KOPT-K1 (cell line): ENCODE data around the gene HOXA13.

Experiments
- H3K27ac ChIP-seq: fragments of 200-600 bp; sonication (generic); 2 replicates; pipeline ENCODE4 v1.5.1; 2016; ENCODE audit warnings: antibody characterized with exemption, mild to moderate bottlenecking, low read depth, low read length; ENCODE audit not compliant: poor library complexity, severe bottlenecking
- H3K36me3 ChIP-seq: fragments of 200-600 bp; sonication (generic); 2 replicates; pipeline ENCODE4 v1.5.1; 2017; ENCODE audit warnings: antibody characterized with exemption, mild to moderate bottlenecking, low read length, moderate library complexity; ENCODE audit not compliant: insufficient read depth
- H3K9me3 ChIP-seq: fragments of 200-600 bp; sonication (generic); 2 replicates; pipeline ENCODE4 v1.5.1; 2017; ENCODE audit warnings: antibody characterized with exemption, low read length, mild to moderate bottlenecking; ENCODE audit not compliant: insufficient read depth, poor library complexity, severe bottlenecking

Gene HOXA13

GRCh38 chr7:27217951-27218350, 18.1 kb upstream of the HOXA13 start:
- Histone ChIP-seq H3K9me3 (no peaks in the 10 kb centered on the region), H3K27ac (no peak overlapping the region), H3K36me3 (no peaks in the 10 kb centered on the region)

DNA sequence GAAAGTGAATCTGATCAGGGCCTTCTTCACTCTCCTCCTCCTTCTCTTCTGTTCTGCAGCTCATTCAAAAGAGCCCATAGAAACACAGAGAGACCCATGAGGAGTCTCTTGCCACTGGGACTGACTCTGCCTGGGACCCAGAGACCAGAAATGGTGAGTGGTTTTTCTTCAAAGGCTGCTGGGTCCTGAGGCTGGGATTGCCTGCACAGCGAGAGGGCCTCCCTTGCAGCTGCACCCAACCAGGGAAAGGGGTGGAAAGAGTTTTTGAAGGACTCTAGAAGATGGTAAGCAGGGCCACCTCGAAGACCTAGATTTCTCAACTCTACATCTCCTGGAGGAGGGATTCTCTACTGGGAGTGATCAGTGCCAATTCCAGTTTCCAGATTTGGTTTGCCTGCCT, 15.5 kb upstream of the HOXA13 start:
- Histone ChIP-seq H3K9me3 (no peaks in the 10 kb centered on the region), H3K27ac (no peak overlapping the region), H3K36me3 (no peaks in the 10 kb centered on the region)

GRCh38 chr7:27214239-27214950, 14.5 kb upstream of the HOXA13 start:
- Histone ChIP-seq H3K27ac (no peak overlapping the region), H3K36me3 (no peaks in the 10 kb centered on the region)

GRCh38 chr7:27213433-27214238, 13.7 kb upstream of the HOXA13 start:
- H3K36me3 ChIP-seq: no peaks in the 10 kb centered on the region
- no peak overlapping the region for H3K27ac ChIP-seq

More at GRCh38 chr7:27214239-27214950, 14.5 kb upstream of the HOXA13 start:
- no peaks in the 10 kb centered on the region for H3K9me3 ChIP-seq

GRCh38 chr7:27212497-27213432, 12.9 kb upstream of the HOXA13 start:
- Histone ChIP-seq H3K9me3 (no peaks in the 10 kb centered on the region), H3K36me3 (no peaks in the 10 kb centered on the region), H3K27ac (no peak overlapping the region)

More at GRCh38 chr7:27213433-27214238, 13.7 kb upstream of the HOXA13 start:
- no peaks in the 10 kb centered on the region for H3K9me3 ChIP-seq

GRCh38 chr7:27211764-27212204, 11.9 kb upstream of the HOXA13 start:
- no peak overlapping the region for H3K27ac ChIP-seq

GRCh38 chr7:27211084-27211446, 11.2 kb upstream of the HOXA13 start:
- Histone ChIP-seq H3K36me3 (no peaks in the 10 kb centered on the region), H3K9me3 (no peaks in the 10 kb centered on the region), H3K27ac (no peak overlapping the region)

More at GRCh38 chr7:27211764-27212204, 11.9 kb upstream of the HOXA13 start:
- Histone ChIP-seq H3K9me3 (no peaks in the 10 kb centered on the region), H3K36me3 (no peaks in the 10 kb centered on the region)

- Histone ChIP-seq H3K9me3 (no peaks in the 10 kb centered on the region), H3K36me3 (no peaks in the 10 kb centered on the region), H3K27ac (no peak overlapping the region)
Observed at GRCh38 chr7:27210441-27211083, 10.7 kb upstream of the HOXA13 start.

DNA sequence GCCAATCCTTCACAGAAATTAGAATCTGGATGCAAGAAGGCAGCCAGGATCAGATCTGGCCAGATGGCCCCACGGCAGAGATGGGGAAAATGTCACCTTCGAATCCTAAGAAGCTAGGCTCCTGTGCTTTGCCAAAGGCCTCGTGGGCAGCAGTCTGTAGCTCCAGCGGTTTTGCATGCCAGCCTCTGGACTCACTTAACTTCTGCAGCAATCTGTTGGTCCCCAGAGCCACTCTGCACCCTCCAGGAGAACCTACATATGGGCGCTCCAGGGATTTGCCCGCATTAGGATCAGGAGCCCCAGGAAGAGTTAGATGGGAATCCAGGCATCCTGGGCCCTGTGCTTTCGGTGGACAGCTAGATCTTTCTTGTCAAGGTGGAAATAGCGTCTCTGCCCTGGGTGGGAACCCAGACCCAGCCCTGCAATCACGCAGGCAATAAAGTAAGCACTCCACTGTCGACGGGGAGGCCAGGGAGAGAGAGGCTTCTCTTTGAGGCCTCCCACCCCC, 10.1 kb upstream of the HOXA13 start:
- Histone ChIP-seq H3K36me3 (no peaks in the 10 kb centered on the region), H3K9me3 (no peaks in the 10 kb centered on the region), H3K27ac (no peak overlapping the region)

DNA sequence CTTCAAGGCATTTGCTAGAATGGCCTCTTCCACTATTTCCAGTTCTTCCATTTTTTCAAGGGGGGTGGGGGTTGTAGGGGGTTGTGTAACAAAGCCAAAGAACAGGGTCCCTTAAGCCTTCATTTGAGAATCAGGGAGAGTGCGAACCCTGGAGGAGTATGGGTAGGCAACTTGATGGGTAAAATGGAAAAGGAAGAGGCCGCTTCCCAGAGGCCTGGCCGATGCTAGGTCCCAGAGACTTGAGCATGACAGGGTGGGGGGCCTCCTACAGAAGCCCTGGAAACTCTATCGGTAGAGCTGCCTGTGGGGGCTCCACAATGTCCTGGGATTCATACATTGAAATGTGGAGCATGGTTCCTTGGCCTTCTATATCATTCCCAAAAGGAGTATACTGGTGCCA, 9.1 kb upstream of the HOXA13 start:
- Histone ChIP-seq H3K36me3 (no peaks in the 10 kb centered on the region), H3K27ac (no peak overlapping the region), H3K9me3 (no peaks in the 10 kb centered on the region)

DNA sequence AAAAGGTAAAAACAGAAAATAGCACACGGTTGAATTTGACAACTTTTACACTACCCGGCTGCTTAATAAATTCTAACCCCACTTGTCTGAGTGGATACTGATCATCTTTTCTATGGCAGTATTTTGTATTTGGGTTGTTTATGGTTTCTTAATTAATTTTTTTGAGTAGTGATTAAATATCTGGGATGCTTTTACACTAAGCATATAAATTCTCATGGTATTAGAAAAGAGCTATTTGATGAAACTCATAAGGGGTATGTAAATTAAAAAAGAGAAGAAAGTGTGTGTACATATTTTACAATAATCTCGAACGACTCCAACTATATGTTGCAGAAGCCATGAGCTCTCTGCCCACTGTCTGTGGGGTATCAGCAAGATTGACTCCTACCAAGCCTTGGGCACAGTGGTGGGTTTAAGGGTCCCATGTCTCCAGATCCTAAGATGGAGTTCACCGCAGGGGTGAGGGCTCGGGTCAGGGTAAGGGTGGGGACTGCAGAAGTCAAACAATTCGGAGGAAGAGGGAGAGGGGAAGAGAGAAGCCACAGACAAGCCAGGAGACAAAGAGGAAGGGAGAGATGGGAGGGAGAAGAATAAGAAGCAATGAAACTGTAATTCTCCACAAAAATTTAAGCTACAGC, 7.6 kb upstream of the HOXA13 start:
- no peaks in the 10 kb centered on the region for H3K9me3 ChIP-seq
- no peak overlapping the region for H3K27ac ChIP-seq

GRCh38 chr7:27205325-27206280, 5.7 kb upstream of the HOXA13 start:
- Histone ChIP-seq H3K9me3 (no peaks in the 10 kb centered on the region), H3K36me3 (no peaks in the 10 kb centered on the region), H3K27ac (no peak overlapping the region)

More for the DNA sequence above, 7.6 kb upstream of the HOXA13 start:
- no peaks in the 10 kb centered on the region for H3K36me3 ChIP-seq

DNA sequence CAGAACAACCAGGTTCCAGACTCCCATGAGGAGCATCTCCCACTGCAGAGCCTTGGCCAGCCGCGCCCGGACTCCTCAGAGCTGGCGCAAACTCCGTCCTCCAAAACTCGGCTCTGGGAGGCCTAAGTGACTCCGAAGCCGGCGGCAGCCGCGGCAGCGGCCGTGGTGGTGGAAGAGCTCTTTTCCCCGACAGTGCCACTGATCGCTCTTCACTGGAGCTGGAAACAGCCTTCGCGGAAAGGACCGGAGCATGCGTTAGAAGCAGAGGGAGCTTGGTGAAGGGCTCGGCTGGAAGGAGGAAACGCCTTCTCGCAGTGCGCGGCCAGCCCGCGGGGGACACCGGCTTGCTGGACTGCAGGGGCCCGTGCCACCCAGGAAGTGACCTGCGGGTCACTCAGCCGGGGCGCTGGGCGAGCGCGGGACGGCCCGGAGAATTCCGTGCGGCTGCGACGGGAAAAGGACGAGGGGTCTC, 5.0 kb upstream of the HOXA13 start:
- H3K27ac ChIP-seq: no peak overlapping the region
- no peaks in the 10 kb centered on the region for H3K36me3 ChIP-seq
- no peaks in the 10 kb centered on the region for H3K9me3 ChIP-seq
